CD4-positive, alpha-beta memory T cell (primary cell): ENCODE results near the gene KCND3. TPM values are rescaled to one million over a fixed set of nuclear protein-coding genes. Genes with fewer than 3 reads are reported as not detected.

Experiments used
- CTCF ChIA-PET: fragments of 350-600 bp; sonication (Branson Sonifier 250); formaldehyde crosslinking; loops from one replicate; lab custom pipeline; 2021; ENCODE audit warnings: inconsistent platforms; ENCODE audit not compliant: partially characterized antibody; lab: Charles Lee
- POLR2A ChIA-PET: fragments of 350-600 bp; sonication (Branson Sonifier 250); formaldehyde crosslinking; loops from one replicate; lab custom pipeline; 2021; ENCODE audit not compliant: partially characterized antibody; lab: Charles Lee
- DNase-seq, 5 donors: peaks; one replicate each; pipeline versions ENCODE4 v3.0.0 to v3.0.0-alpha.2; 2020 to 2022; ENCODE audit warnings: mixed read lengths in 1 of 5
- H3K27ac ChIP-seq: one replicate; pipeline ENCODE4 v1.7.0; 2013; ENCODE audit warnings: low read depth, low read length
- H3K27me3 ChIP-seq: 2 replicates; pipeline ENCODE4 v1.7.0; 2013; ENCODE audit warnings: mild to moderate bottlenecking, low read length, moderate library complexity; ENCODE audit not compliant: insufficient read depth
- H3K36me3 ChIP-seq: 2 replicates; pipeline ENCODE4 v1.7.0; 2013; ENCODE audit warnings: mild to moderate bottlenecking, low read length, moderate library complexity; ENCODE audit not compliant: insufficient read depth
- H3K4me1 ChIP-seq: 2 replicates; pipeline ENCODE4 v1.7.0; 2013; ENCODE audit warnings: mild to moderate bottlenecking, low read length, moderate library complexity; ENCODE audit not compliant: insufficient read depth
- H3K4me3 ChIP-seq, 2 donors: one replicate each; pipeline ENCODE4 v1.7.0; 2013; ENCODE audit warnings: low read length in 2 of 2, mild to moderate bottlenecking in 1 of 2
- H3K9me3 ChIP-seq, 2 donors: one replicate each; pipeline ENCODE4 v1.7.0; 2013; ENCODE audit warnings: low read length in 2 of 2, control low read depth in 1 of 2; ENCODE audit not compliant: control insufficient read depth in 1 of 2
- H3K27ac Mint-ChIP-seq, 7 donors: one replicate each; pipeline ENCODE4 v1.8.0; 2020 to 2021; ENCODE audit warnings: mixed read lengths in 7 of 7, mild to moderate bottlenecking in 6 of 7, inconsistent platforms in 3 of 7, moderate library complexity in 3 of 7
- H3K27me3 Mint-ChIP-seq, 2 donors: one replicate each; pipeline ENCODE4 v1.8.0; 2020 to 2021; ENCODE audit warnings: mixed read lengths in 2 of 2
- H3K36me3 Mint-ChIP-seq, 2 donors: one replicate each; pipeline ENCODE4 v1.8.0; 2020 to 2021; ENCODE audit warnings: mixed read lengths in 2 of 2, inconsistent platforms in 1 of 2, mild to moderate bottlenecking in 1 of 2
- H3K4me1 Mint-ChIP-seq, 4 donors: one replicate each; pipeline ENCODE4 v1.8.0; 2020 to 2021; ENCODE audit warnings: mixed read lengths in 4 of 4, mild to moderate bottlenecking in 1 of 4
- H3K4me3 Mint-ChIP-seq, 8 donors: one replicate each; pipeline ENCODE4 v1.8.0; 2020 to 2021; ENCODE audit warnings: mixed read lengths in 8 of 8, mild to moderate bottlenecking in 7 of 8, moderate library complexity in 6 of 8, inconsistent platforms in 3 of 8
- H3K9me3 Mint-ChIP-seq, 8 donors: one replicate each; pipeline ENCODE4 v1.8.0; 2020 to 2021; ENCODE audit warnings: mixed read lengths in 8 of 8, mild to moderate bottlenecking in 5 of 8, inconsistent platforms in 3 of 8, moderate library complexity in 1 of 8
- intact Hi-C: fragments of 100-400 bp; cut with micrococcal nuclease; formaldehyde crosslinking; loops from one replicate; pipeline ENCODE4 v1.15.1; 2023
- polyA plus RNA-seq, 2 donors: library from polyadenylated mRNA; unstranded; fragments of 300-500 nt; fragmentation: Illumina TruSeq; gene quantifications; one replicate each; pipeline ENCODE4 v1.2.3, GENCODE V29; 2021
- total RNA-seq, 2 experiments: library from RNA; stranded (reverse); gene quantifications; one replicate each; pipeline ENCODE4 v1.2.3, GENCODE V29; 2021

Gene KCND3
- total and polyA plus RNA-seq, 4 experiments from 2014 or later = 0.03 to 0.05 TPM; not detected in 2

GRCh38 chr1:111882986-111883560 is 106.4 kb downstream of the KCND3 start:
- H3K4me3 Mint-ChIP-seq = no peak overlapping the region
- Histone ChIP-seq H3K27ac (no peak overlapping the region), H3K4me3 (no peak overlapping the region), H3K9me3 (no peaks in the 10 kb centered on the region), H3K4me1 (no peaks in the 10 kb centered on the region), H3K27me3 (no peaks in the 10 kb centered on the region), H3K36me3 (no peaks in the 10 kb centered on the region)
- intact Hi-C loops = no loop called here
- no peaks in the 10 kb centered on the region for H3K36me3 Mint-ChIP-seq
- H3K4me1 Mint-ChIP-seq = no peaks in the 10 kb centered on the region
- POLR2A ChIA-PET = no interaction called here
- CTCF ChIA-PET = no interaction called here
- DNase-seq = no peak
- H3K27me3 Mint-ChIP-seq = peaks cover 21 to 38% of the 10 kb centered on the region in 2 donors
- no peak overlapping the region for H3K27ac Mint-ChIP-seq
- no peaks in the 10 kb centered on the region for H3K9me3 Mint-ChIP-seq

GRCh38 chr1:111882559-111882958 is 106.9 kb downstream of the KCND3 start:
- H3K4me1 Mint-ChIP-seq = no peaks in the 10 kb centered on the region
- CTCF ChIA-PET = no interaction called here
- H3K27me3 Mint-ChIP-seq = peaks cover 22 to 42% of the 10 kb centered on the region in 2 donors
- intact Hi-C loops = no loop called here
- POLR2A ChIA-PET = no interaction called here
- H3K36me3 Mint-ChIP-seq = no peaks in the 10 kb centered on the region
- no peaks in the 10 kb centered on the region for H3K4me1 ChIP-seq
- no peak overlapping the region for H3K4me3 Mint-ChIP-seq
- H3K9me3 Mint-ChIP-seq = no peaks in the 10 kb centered on the region
- peak overlapping the region in 1 of 7 donors; percentile 48 for H3K27ac Mint-ChIP-seq
- H3K4me3 ChIP-seq = no peak overlapping the region
- no peaks in the 10 kb centered on the region for H3K36me3 ChIP-seq
- no peaks in the 10 kb centered on the region for H3K9me3 ChIP-seq
- H3K27ac ChIP-seq = no peak overlapping the region
- DNase-seq = no peak
- H3K27me3 ChIP-seq = peaks cover 4% of the 10 kb centered on the region

- intact Hi-C loops = no loop called here
- H3K27me3 ChIP-seq = peaks cover 4% of the 10 kb centered on the region
- Mint-ChIP-seq H3K4me1 (no peaks in the 10 kb centered on the region), H3K27ac (no peak overlapping the region), H3K27me3 (peaks cover 20 to 44% of the 10 kb centered on the region in 2 donors), H3K4me3 (no peak overlapping the region), H3K36me3 (no peaks in the 10 kb centered on the region), H3K9me3 (no peaks in the 10 kb centered on the region)
- H3K4me1 ChIP-seq = no peaks in the 10 kb centered on the region
- DNase-seq = no peak
- H3K36me3 ChIP-seq = no peaks in the 10 kb centered on the region
- POLR2A ChIA-PET = no interaction called here
- no peak overlapping the region for H3K27ac ChIP-seq
- CTCF ChIA-PET = interaction anchor here (1.6 kb wide), 1 partner anchor 21 kb away, joined by 3 read pairs; no protein-coding TSS in a partner anchor
- H3K9me3 ChIP-seq = no peaks in the 10 kb centered on the region
- no peak overlapping the region for H3K4me3 ChIP-seq
Measured at GRCh38 chr1:111880881-111881837, 108.3 kb downstream of the KCND3 start.

- intact Hi-C loops = no loop called here
- ChIA-PET POLR2A (no interaction called here), CTCF (interaction anchor here (1.6 kb wide), 1 partner anchor 19 kb away, joined by 3 read pairs; no protein-coding TSS in a partner anchor)
- no peak overlapping the region for H3K4me3 Mint-ChIP-seq
- Histone ChIP-seq H3K4me1 (no peaks in the 10 kb centered on the region), H3K36me3 (no peaks in the 10 kb centered on the region), H3K9me3 (no peaks in the 10 kb centered on the region), H3K27ac (no peak overlapping the region), H3K4me3 (no peak overlapping the region), H3K27me3 (peaks cover 10% of the 10 kb centered on the region)
- H3K9me3 Mint-ChIP-seq = no peaks in the 10 kb centered on the region
- peaks cover 23 to 47% of the 10 kb centered on the region in 2 donors for H3K27me3 Mint-ChIP-seq
- no peak overlapping the region for H3K27ac Mint-ChIP-seq
- no peaks in the 10 kb centered on the region for H3K36me3 Mint-ChIP-seq
- no peaks in the 10 kb centered on the region for H3K4me1 Mint-ChIP-seq
- DNase-seq = no peak
Measured at GRCh38 chr1:111879081-111879480, 110.4 kb downstream of the KCND3 start.

- Histone ChIP-seq H3K4me3 (no peak overlapping the region), H3K27ac (no peak overlapping the region), H3K9me3 (no peaks in the 10 kb centered on the region), H3K27me3 (peaks cover 12% of the 10 kb centered on the region), H3K4me1 (no peaks in the 10 kb centered on the region), H3K36me3 (no peaks in the 10 kb centered on the region)
- H3K36me3 Mint-ChIP-seq = no peaks in the 10 kb centered on the region
- no peak overlapping the region for H3K4me3 Mint-ChIP-seq
- ChIA-PET POLR2A (no interaction called here), CTCF (no interaction called here)
- no peaks in the 10 kb centered on the region for H3K9me3 Mint-ChIP-seq
- H3K27ac Mint-ChIP-seq = no peak overlapping the region
- H3K4me1 Mint-ChIP-seq = no peaks in the 10 kb centered on the region
- H3K27me3 Mint-ChIP-seq = peaks cover 22 to 47% of the 10 kb centered on the region in 2 donors
- intact Hi-C loops = no loop called here
- DNase-seq = no peak
Measured at GRCh38 chr1:111878649-111879048, 110.8 kb downstream of the KCND3 start.

GRCh38 chr1:111878091-111878490 is 111.4 kb downstream of the KCND3 start:
- H3K27me3 ChIP-seq = peaks cover 12% of the 10 kb centered on the region
- H3K9me3 ChIP-seq = no peaks in the 10 kb centered on the region
- no peaks in the 10 kb centered on the region for H3K4me1 ChIP-seq
- POLR2A ChIA-PET = no interaction called here
- intact Hi-C loops = no loop called here
- CTCF ChIA-PET = no interaction called here
- no peak overlapping the region for H3K4me3 ChIP-seq
- H3K9me3 Mint-ChIP-seq = no peaks in the 10 kb centered on the region
- H3K27ac ChIP-seq = no peak overlapping the region
- peaks cover 22 to 47% of the 10 kb centered on the region in 2 donors for H3K27me3 Mint-ChIP-seq
- H3K27ac Mint-ChIP-seq = no peak overlapping the region
- DNase-seq = no peak
- no peaks in the 10 kb centered on the region for H3K36me3 ChIP-seq
- H3K36me3 Mint-ChIP-seq = no peaks in the 10 kb centered on the region
- no peaks in the 10 kb centered on the region for H3K4me1 Mint-ChIP-seq
- H3K4me3 Mint-ChIP-seq = no peak overlapping the region

- H3K36me3 ChIP-seq = no peaks in the 10 kb centered on the region
- H3K9me3 ChIP-seq = no peaks in the 10 kb centered on the region
- ChIA-PET POLR2A (no interaction called here), CTCF (no interaction called here)
- Mint-ChIP-seq H3K9me3 (no peaks in the 10 kb centered on the region), H3K4me3 (no peak overlapping the region), H3K4me1 (no peaks in the 10 kb centered on the region), H3K36me3 (no peaks in the 10 kb centered on the region), H3K27ac (no peak overlapping the region), H3K27me3 (peaks cover 20 to 38% of the 10 kb centered on the region in 2 donors)
- intact Hi-C loops = no loop called here
- no peak overlapping the region for H3K27ac ChIP-seq
- DNase-seq = no peak
- peaks cover 12% of the 10 kb centered on the region for H3K27me3 ChIP-seq
- no peak overlapping the region for H3K4me3 ChIP-seq
- H3K4me1 ChIP-seq = no peaks in the 10 kb centered on the region
Measured at GRCh38 chr1:111876631-111877030, 112.8 kb downstream of the KCND3 start.
